ENCODE results near the gene TRIM3.
A peak's percentile ranks its signal among the peaks of the same experiment; 100 is the strongest.

TRIM3 gene

DNA sequence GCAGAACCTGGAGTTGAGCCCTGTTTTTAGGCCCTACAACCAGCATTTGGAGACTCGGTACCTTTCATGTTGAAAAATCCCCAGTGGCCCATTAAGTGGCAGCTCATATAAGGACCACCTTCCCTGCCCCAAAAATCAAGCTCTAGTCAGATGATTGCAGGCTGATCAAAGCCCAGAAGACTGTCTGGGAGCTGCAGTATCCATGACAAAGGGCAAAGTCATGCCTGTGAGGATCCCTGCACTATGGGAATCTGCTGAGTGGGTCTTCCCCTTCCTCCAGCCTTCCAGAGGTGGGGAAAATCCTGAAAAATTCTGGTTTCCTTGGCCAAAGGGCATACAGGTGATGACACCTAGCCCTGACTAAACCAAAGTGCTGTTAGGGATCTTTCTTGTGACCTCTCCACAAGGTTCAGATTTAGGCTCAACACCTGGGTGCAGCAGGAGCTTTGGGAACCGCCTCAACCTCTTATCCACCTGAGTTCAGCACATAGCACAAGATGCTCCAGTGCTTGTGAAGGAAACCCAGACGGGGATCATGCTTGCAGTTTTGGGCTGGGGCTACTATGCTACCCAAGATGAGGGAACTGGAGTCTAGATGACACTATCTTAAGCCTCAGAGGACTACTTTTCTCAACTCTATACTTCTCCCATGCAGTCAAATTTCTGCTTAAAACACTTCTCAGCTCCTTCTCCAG lies 1.2 kb upstream of the TRIM3 start:
- Histone ChIP-seq H3K36me3 (ENCODE audit: insufficient read depth, low read length) (peaks cover 34% of the 10 kb centered on the region), H3K9ac (ENCODE audit: insufficient read length) (no peak overlapping the region), H3K27ac (peak overlapping the region; percentile 63), H3K9me3 (ENCODE audit: low read depth, low read length) (no peaks in the 10 kb centered on the region), H3K4me3 (no peak overlapping the region)
- DNase-seq (ENCODE audit: low read depth, low spot score): no peak
- TF ChIP-seq EZH2 (IDR thresholded peaks at IDR 0.05) (no peak), POLR2AphosphoS5 (IDR thresholded peaks at IDR 0.05; ENCODE audit: borderline replicate concordance, low read depth, low read length) (no peak), FOXP2 (optimal IDR thresholded peaks at IDR 0.05; ENCODE audit: control extremely low read depth, extremely low read length, insufficient read depth) (no peak)

- DNase-seq (ENCODE audit: low read depth, low spot score): no peak
- peak overlapping the region; percentile 91 for H3K4me3 ChIP-seq
- TF ChIP-seq FOXP2 (optimal IDR thresholded peaks at IDR 0.05; ENCODE audit: control extremely low read depth, extremely low read length, insufficient read depth) (no peak), POLR2AphosphoS5 (IDR thresholded peaks at IDR 0.05; ENCODE audit: borderline replicate concordance, low read depth, low read length) (no peak), EZH2 (IDR thresholded peaks at IDR 0.05) (no peak)
- peak overlapping the region; percentile 63 for H3K27ac ChIP-seq
- no peaks in the 10 kb centered on the region for H3K9me3 ChIP-seq (ENCODE audit: low read depth, low read length)
- H3K36me3 ChIP-seq (ENCODE audit: insufficient read depth, low read length): peaks cover 29% of the 10 kb centered on the region
- peak overlapping the region; percentile 17 for H3K9ac ChIP-seq (ENCODE audit: insufficient read length)
Measured at GRCh38 chr11:6474413-6474792, 662 bp upstream of the TRIM3 start.

DNA sequence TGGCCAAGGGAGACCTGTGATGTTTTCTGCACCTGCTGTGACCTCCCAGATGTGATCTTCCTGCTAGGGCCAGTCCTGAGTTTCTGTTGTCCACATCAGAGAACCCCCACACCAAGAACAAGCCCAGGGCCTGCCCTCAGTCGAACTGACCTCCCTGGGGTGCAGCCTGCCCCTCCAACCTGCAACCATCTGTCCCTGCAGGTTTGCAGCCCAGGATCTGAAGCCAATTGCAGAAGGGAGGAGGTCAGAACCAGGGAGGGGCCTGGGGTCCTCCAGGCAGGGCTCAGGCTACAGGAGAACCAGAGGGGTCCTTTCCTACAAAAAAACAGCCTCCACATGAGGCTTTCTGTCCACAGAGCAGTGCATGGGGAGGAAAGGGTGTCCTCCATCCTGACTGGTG lies 807 bp downstream of the TRIM3 start:
- TF ChIP-seq EZH2 (IDR thresholded peaks at IDR 0.05) (no peak), POLR2AphosphoS5 (IDR thresholded peaks at IDR 0.05; ENCODE audit: borderline replicate concordance, low read depth, low read length) (no peak), FOXP2 (optimal IDR thresholded peaks at IDR 0.05; ENCODE audit: control extremely low read depth, extremely low read length, insufficient read depth) (no peak)
- Histone ChIP-seq H3K36me3 (ENCODE audit: insufficient read depth, low read length) (peaks cover 14% of the 10 kb centered on the region; the same call in 1 of the 2 replicates), H3K27ac (no peak overlapping the region), H3K4me3 (peak overlapping the region; percentile 91), H3K9ac (ENCODE audit: insufficient read length) (peak overlapping the region; percentile 45), H3K9me3 (ENCODE audit: low read depth, low read length) (no peaks in the 10 kb centered on the region)
- DNase-seq (ENCODE audit: low read depth, low spot score): no peak

DNA sequence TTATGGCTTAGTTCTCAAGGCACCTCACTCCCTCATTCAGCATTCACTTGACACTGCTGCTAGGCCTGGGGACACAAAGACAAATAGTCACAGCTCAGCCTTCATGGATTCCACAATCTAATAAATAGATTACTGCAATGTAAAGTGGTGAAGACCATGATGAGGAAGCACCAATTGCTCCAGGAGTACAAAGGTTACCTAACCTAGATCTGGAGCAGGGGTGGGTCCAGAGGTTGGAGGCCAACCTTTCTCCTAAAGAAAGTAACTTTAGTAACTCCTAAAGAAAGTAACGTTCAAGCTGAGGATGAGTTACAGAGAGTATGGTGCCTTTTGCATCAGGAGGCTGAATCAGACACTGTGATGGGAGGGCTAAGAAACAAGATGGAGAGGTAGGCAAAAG lies 4.1 kb downstream of the TRIM3 start:
- no peak for DNase-seq (ENCODE audit: low read depth, low spot score)
- TF ChIP-seq EZH2 (IDR thresholded peaks at IDR 0.05): no peak
- TF ChIP-seq FOXP2 (optimal IDR thresholded peaks at IDR 0.05; ENCODE audit: control extremely low read depth, extremely low read length, insufficient read depth): no peak
- no peak for TF ChIP-seq POLR2AphosphoS5 (IDR thresholded peaks at IDR 0.05; ENCODE audit: borderline replicate concordance, low read depth, low read length)
- H3K27ac ChIP-seq: peak overlapping the region; percentile 55
- no peaks in the 10 kb centered on the region for H3K9me3 ChIP-seq (ENCODE audit: low read depth, low read length)
- H3K36me3 ChIP-seq (ENCODE audit: insufficient read depth, low read length): peaks cover 4% of the 10 kb centered on the region; the same call in 1 of the 2 replicates
- H3K9ac ChIP-seq (ENCODE audit: insufficient read length): peak overlapping the region; percentile 58
- peak overlapping the region; percentile 71 for H3K4me3 ChIP-seq

- DNase-seq (ENCODE audit: low read depth, low spot score): peak; percentile 66
- H3K36me3 ChIP-seq (ENCODE audit: insufficient read depth, low read length): peaks cover 8% of the 10 kb centered on the region
- peak overlapping the region; percentile 71 for H3K4me3 ChIP-seq
- peak overlapping the region; percentile 55 for H3K27ac ChIP-seq
- H3K9ac ChIP-seq (ENCODE audit: insufficient read length): peak overlapping the region; percentile 58
- peak; percentile 68; the same call in 1 of the 2 replicates for TF ChIP-seq POLR2AphosphoS5 (IDR thresholded peaks at IDR 0.05; ENCODE audit: borderline replicate concordance, low read depth, low read length)
- TF ChIP-seq FOXP2 (optimal IDR thresholded peaks at IDR 0.05; ENCODE audit: control extremely low read depth, extremely low read length, insufficient read depth): no peak
- H3K9me3 ChIP-seq (ENCODE audit: low read depth, low read length): no peaks in the 10 kb centered on the region
Measured at GRCh38 chr11:6468712-6469495, 4.8 kb downstream of the TRIM3 start.

DNA sequence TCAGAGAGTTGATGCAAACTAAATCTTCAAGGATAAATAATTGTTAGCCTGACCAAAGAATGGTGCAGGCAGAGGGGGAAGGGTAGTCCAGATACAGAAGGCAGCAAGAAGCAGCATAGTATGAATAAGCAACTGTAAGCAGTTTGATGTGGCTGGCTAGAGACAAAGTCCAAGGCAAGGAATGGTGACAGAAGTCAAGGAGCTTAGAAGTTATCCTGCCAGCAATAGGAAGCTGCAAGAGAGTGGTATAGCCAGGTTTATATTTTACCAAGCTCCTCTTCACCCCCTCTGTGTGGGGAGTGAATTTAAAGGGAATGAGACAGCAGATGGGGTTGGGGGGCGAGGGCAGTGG lies 14.7 kb downstream of the TRIM3 start:
- Histone ChIP-seq H3K27ac (no peak overlapping the region), H3K9ac (ENCODE audit: insufficient read length) (no peak overlapping the region), H3K4me3 (no peak overlapping the region), H3K36me3 (ENCODE audit: insufficient read depth, low read length) (peaks cover 45% of the 10 kb centered on the region; the same call in 1 of the 2 replicates), H3K9me3 (ENCODE audit: low read depth, low read length) (no peaks in the 10 kb centered on the region)
- TF ChIP-seq EZH2 (IDR thresholded peaks at IDR 0.05) (no peak), FOXP2 (optimal IDR thresholded peaks at IDR 0.05; ENCODE audit: control extremely low read depth, extremely low read length, insufficient read depth) (no peak), POLR2AphosphoS5 (IDR thresholded peaks at IDR 0.05; ENCODE audit: borderline replicate concordance, low read depth, low read length) (no peak)
- no peak for DNase-seq (ENCODE audit: low read depth, low spot score)

DNA sequence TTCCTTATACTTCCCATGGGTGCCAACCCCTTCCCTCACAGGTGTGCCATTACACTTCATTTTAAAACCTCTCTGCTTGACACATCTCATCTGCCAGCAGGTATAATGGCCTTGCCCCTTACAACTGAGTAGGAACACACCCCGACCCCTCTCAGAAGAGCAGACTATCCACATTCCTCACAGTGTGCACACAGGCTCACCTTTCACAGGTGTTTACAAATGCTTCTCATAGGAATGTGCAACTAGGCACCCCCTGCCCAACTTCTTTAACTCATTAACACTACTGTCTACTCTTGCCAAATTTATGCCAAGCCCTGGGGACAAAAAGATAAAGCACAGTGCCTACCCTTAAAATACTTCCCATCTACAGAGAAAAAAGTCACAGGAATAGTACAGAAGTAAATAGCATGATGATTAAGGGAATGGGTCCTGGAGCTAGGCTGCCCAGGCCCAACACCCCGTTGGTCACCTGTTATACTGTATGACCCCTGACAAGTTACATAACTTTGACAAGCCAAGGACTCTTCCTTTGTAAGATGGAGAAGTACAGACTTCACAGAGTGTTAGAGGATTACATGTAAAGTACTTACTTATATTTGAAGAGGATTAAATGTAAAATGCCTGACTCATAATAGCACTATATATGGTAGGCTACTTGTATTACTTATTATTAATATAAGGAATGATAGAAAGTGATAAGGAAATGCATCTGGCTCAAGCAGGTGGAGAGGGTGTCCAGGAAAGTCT lies 15.2 kb downstream of the TRIM3 start:
- DNase-seq (ENCODE audit: low read depth, low spot score): no peak
- H3K9ac ChIP-seq (ENCODE audit: insufficient read length): no peak overlapping the region
- no peak for TF ChIP-seq EZH2 (IDR thresholded peaks at IDR 0.05)
- TF ChIP-seq FOXP2 (optimal IDR thresholded peaks at IDR 0.05; ENCODE audit: control extremely low read depth, extremely low read length, insufficient read depth): no peak
- no peak for TF ChIP-seq POLR2AphosphoS5 (IDR thresholded peaks at IDR 0.05; ENCODE audit: borderline replicate concordance, low read depth, low read length)
- no peak overlapping the region for H3K4me3 ChIP-seq
- no peaks in the 10 kb centered on the region for H3K9me3 ChIP-seq (ENCODE audit: low read depth, low read length)
- H3K27ac ChIP-seq: no peak overlapping the region
- peaks cover 41% of the 10 kb centered on the region; the same call in 1 of the 2 replicates for H3K36me3 ChIP-seq (ENCODE audit: insufficient read depth, low read length)
